ENCODE data around the gene LRRC4B.

Gene LRRC4B

DNA sequence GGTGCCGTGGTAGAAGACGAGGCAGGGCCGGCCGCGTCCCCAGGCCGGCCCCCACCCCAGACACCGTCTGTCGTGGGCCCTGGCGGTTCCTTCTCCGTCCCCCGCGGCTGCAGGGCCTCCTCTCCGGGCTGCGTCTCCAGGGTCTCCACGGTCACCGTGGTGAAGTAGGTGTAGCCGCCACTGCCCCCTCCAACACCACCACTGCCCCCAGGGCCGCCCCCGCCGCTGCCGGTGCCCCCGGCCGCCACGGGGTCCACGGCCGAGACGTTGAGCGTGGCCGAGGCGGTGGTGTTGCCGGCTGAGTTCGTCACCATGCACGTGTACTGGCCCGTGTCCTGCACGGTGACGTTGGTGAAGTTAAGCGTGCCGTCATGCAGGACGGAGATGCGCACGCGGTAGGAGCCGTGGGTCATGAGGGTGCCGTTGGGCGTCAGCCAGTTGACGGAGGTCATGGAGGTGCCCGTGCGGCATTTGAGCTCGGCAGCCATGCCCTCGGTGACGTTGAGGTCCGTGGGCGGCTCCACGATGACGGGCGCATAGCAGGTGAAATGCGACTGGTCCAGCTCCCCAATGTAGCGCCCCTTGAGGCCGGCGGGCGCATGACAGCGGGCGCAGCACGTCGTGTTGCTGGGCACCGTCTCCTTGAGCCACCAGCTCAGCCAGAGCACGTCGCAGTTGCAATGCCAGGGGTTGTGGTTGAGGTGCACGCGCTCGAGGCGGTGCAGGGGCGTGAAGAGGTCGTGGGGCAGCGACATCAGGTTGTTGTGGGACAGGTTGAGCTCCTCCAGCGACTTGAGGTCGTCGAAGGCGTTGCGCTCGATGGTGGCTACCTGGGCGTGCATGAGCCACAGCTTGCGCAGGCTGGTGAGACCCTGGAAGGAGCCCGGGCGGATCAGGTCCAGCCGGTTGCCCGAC, 49.9 kb downstream of the LRRC4B start:
- no peak for DNase-seq

DNA sequence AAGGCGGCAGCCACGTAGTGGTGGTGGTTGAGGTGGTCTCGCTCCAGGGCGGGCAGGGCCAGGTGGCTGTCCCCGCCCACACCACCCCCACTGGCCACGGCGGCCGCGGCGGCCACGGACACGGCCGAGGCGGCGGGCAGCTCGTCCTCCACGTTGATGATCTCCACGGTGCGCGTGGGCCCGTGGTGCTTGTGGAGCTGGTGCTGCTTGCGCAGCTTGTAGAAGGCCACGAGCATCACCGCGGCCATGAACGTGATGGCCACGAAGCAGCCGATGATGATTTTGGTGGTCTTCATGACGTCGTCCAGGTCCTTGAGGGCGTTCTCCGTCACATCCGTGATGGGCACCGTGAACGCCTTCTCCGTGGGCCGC, 50.5 kb downstream of the LRRC4B start:
- no peak for DNase-seq

DNA sequence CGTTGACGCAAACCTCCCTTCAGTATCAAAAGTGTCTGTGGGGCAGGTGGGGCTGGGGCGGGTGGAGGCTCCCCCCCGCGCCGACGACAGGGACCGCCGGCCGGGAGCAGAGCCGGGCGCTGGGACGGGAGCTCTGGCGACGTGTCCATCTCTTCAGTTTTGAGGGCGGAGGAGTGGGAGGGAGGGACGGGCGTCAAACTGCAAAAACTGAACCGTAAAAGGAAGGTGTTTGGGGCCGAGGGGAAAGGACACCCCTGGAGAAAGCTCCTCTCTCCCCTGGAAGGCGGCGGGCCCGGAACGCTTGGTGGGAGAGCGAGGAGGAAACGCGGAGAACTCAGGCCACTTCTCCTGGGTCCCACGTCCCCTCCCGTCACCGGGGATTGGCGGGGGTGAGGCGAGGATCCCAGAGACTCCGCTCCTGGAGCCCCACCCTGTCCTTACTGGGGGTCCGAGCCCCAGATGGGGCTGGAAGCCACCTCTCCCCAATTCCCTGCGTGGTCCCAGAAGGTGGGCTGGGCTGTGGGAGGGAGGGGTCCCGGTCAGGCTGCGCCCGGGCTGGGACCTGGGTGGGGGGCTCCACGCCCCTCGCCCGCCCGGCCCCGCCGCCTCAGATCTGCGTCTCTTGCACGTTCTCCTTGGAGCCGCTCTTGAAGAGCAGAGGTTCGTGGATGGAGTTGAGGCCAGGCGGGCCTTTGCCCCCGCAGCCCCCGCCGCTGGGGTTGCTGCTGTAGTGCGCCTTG, 51.1 kb downstream of the LRRC4B start:
- no peak for DNase-seq

DNA sequence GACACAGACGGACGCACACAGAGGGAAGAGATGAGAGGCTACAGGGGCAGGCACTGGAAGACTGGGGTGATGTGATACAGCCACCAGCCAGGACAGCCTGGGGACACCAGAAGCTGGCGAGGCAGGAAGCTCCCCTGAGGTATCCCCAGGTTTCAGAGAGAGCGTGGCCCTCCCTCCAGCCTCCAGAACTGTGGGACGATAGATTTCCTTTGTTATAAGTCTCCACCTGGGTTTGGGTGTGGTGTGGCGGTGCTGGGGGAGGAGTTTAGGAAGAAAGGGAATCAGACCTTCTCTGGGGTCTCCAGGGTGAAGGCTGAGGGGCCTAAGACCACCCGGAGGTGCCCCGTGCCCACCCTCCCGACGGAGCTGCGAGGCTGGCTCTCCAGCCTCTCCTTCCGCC, 51.8 kb downstream of the LRRC4B start:
- no peak for DNase-seq

DNA sequence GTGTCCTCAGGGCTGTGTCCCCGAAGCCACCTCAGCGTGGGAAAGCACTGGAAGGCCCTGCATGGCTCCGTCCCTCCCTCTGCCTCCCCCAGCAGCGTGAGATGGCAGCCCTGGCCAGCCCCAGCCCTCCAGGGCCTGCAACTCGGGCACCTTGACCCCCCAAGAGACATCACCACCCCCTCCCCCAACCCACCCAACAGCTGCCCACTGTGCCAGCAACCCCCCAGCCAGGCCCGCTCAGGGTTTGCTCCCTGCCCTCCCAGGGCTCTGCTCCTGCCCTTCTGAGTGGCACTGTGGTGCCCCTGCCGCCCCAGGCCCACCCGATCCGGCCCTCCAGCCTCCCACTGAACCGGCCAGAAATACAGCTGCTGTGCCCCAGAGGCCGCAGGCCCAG, 53.1 kb downstream of the LRRC4B start:
- no peak for DNase-seq

DNA sequence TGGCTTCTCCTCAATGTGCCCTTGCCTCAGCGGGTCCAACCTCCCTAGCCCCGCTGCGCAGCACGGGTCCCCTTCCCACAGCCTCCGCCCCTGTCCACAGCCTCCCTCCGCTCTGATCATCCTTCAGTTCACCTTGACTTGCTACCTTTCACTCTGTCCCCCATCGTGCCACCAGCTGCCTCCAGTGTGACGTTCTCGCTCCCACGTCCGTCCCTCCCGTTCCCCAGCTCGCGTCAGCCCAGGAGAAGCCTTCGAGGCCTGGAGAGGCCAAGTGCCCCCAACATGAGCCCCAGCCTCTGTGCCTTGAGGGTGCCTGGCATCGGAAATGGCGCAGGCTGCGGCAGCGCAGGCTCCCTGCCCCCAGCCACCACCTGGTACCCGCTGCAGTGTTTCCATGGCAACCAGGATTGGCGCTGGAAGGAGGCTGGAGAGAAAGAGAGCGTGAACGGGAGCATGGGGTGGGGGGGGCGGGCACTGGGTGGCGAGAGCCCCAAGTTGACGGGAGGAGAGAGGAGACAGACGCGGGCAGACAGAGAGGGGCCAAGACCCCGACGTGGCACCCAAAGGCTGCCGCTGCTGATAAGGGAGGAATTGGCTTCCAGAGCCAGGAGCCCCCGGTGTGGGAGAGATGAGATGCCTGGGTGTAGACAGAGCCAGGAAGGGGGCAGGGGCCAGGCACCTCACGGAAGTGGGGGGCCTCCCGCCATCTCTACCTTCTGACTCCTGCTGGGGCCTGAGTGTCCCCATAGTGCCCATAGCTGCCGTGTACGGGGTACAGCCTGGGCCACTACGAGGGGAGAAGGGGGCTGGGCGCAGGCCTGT, 53.7 kb downstream of the LRRC4B start:
- peak; percentile 81 for DNase-seq

DNA sequence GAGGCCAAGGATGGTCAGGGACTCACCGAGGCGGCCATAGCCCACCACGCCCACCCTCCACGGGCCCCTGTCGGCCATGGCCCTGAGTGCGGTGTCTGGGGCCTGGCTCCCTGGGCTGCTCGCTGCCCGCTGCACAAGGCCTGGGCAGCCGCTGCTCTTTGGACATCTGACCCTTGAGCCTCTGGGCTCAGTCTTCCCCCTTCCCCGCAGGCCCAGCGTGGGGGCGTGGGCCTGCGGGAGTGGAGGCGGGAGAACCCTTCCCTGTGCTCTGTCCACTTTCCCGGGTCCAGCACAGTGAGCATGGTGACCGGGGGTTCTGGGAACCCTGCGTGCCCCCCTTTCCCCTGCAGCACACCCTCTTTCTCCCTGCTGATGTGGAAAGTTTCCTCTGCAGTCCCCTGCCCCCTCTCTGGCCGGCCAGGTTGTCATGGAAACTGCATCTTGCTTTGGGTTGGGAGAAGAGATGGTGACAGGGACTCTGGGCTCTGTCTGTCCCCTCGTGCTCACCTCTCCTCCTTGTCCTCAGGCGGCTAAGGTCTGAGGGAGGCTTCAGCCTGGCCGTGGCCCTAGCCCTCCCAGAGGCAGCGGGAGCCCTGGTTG, 54.4 kb downstream of the LRRC4B start, which contains the start of gene ASPDH:
TSS of gene ASPDH (minus strand) at position 168 of the 600 bp plus-strand sequence. CDS start at position 78, 90 bp downstream.
- no peak for DNase-seq

DNA sequence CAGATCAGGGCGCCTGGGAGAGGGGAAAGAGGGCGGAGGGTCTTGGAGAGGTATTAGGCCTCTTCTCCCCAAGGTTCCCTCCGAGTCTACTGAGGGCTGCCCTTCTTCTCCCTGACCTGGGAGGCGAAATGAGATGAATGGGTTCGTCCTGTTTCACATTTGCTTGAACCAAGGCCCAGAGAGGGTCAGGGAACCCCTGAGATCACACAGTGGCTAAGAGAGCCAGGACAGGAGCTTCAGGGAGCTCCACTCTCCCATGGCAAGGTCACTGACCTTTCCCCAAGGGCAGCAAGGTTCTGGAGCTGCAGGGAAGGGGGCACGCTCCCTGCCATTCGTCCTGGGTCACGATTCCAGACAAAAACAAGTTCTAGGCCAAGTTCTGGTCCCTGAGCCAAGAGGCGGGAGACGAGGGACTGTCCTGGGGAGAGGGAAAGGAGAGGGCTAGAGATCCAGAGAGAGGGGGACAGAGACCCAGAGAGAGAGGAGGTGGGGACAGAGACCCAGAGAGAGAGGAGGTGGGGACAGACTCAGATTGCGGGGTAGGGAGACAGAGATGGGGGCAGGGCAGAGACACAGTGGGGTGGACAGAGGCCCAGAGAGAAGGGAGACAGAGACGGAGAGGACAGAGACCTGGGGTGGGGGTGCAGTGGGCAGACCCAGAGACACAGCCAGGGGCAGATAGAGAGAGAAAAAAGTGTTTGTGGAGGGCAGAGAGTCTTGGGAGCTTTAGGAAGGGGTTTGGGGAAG, 55.1 kb downstream of the LRRC4B start:
- no peak for DNase-seq

DNA sequence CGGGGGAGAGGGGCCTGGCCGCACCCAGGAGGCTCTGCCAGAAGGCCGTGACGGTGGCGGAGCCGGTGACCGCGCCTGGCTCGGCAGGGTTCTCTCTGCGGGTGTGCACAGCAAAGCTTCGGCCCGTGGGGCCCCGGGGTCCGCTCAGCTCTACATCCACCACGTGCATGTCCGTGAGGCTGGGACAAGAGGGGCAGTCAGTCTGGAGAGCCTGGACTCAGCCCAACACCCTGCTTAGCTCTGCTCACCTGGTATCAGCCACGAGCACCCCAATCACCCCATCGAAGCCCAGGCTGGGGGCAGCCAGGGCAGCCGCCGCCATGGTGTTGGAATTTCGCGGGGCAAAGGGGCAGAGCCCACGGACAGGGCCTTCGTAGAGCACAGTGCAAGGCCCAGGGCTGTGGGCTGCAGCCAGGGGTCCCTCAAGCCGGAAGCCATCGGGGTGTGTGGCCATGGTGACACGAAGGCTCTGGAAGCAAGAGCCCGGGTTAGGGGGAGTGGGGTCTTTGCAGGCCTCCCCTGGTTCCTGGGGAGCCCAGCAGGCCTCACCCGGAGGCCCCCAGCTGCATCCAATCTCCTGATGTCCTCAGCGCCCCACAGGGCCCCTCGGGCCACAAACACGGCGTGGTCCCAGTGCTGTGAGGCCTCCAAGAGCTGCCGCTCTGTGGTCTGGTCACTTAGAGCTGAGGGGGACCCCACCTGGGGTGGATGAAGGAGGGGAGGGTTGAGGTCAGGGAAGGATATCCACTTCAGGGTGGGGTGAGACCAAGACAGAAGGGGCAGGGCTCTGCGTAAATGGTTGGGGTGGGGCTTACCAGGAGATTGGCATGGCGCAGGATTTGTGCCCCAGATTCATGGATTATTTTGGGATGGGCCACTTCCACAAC, 55.9 kb downstream of the LRRC4B start:
- no peak for DNase-seq

DNA sequence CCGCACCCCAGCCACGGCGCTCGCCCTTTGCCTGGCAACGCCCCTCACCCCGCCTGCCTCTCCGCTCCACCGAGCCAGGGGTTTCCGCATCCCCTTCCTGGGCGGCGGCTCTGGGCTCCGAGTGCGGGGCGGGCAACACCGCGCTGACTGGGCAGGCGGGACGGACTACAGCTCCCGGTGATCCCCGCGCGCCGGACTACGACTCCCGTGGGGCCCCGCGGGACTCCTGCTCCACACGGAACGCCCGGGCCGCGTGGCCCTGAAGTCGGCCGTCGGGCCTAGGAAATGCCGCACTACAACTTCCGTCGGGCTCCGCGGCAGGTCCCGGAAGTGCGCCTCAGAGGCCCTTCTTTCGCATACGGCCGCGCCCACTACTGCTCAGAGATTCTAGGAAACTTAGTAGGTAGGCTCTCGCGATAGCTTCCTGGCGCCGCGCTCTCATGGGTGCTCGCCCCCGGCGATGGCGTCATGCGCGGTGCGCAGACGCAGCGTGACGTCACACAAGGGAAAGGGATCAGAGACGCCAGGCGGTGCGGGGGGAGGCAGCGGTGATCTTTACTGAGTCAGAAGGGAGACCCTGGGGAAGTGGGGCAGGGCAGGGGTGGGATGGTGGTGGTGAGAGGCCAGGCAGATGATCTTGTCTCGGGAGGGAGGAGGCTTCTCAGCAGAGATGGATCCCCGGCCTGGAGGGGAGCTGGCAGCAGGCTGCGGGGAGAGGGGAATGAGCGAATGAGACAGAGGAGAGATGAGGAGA, 57.0 kb downstream of the LRRC4B start, which contains the start of gene JOSD2:
TSS of gene JOSD2 (minus strand) at position 123 of the 754 bp plus-strand sequence. CDS start 760 bp downstream, outside the sequence.
- DNase-seq: peak; percentile 100

DNA sequence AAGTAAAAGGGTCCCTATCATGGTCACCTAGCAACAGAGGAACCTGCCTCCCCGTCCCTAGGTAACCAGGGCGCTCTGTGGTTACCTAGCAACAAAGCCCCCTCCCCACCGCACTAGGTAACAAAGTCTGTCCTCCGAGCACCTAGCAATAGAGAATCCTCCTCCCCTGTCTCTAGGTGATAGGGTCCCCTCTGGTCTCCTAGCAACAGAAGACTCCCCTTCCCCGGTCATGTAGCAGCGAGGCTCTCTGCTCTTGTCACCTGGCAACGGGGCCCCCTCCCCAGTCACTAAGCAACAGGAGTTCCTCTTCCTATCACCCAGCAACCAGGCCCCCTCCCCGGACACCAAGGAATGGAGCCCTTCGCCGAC, 57.6 kb downstream of the LRRC4B start:
- DNase-seq: peak; percentile 96

DNA sequence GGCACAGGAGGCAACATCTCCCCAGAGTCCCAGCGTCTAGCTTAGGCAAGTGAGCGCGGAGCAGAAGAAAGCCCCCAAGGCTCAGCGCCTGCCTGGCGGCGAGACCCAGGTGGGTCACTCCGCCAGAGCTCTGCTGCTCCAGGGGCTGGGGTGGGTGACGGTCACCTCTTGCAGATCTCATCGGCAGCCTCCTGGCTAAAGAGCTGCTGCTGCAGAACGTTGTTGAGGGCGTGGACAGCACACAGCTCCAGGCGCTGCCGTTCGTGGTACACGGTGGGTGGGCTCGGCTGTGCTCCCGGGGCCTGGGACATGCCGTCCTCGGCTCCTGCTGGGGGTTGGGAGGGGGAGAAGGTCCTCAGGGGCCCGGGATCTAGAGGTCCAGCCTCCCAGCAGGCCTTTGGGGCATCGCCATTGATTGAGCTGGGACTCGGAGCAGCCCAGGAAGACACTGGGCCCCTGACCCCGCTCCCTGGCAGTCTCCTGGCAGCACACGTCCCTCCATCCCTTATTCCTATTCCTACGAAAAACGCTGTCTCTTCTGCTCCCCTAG, 58.0 kb downstream of the LRRC4B start:
- DNase-seq: no peak

DNA sequence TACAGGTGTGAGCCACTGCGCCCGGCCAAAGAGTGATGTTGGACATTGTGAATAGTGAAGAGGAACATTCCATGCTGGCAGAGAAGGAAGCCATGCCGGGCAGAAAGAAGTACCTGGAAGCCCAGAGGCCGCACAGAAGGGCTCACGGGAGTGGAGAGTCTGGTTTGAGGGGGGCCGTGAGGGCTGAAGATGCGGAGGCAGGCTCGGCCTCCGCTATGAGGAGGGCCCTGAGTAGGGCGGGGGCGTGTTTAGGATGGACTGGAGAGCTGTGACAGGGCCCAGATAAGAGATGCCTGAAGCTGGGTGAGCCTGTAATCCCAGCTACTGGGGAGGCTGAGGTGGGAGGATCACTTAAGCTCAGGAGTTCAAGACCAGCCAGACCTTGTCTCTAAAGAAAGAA, 58.9 kb downstream of the LRRC4B start:
- no peak for DNase-seq

DNA sequence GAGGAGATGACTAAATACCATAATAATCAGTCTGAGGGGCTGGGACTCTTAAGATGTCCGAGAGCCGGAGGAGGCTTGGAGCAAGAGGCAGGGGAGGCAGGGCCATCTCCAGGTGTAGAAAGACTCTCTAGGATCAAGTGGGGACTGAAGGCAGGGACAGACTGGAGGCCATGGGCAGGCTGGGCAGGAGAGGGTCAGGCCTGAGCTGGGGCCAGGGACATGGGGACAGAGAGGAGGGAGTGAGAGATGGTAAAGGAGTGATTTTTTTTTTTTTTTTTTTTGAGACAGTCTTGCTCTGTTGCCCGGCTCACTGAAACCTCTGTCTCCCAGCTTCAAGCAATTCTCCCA, 59.4 kb downstream of the LRRC4B start:
- no peak for DNase-seq

DNA sequence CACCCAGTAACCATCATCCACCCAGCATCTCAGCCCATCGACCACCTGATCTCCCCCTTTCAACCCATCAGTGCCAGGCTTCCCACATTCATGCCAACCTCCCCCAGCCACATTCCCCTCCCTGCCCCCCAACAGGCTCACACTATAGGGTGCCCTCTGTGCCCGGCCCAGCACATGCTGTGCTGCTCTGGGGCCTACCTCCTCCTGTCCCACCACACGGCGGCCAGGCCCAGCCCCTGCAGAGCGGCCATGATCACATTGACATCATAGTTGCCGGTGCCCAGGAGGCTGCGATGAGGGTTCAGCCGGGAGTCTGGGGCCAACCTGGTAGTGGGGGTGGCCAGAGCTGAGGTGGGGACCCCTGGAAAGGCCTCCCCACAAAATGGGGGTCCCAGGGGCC, 60.9 kb downstream of the LRRC4B start:
- DNase-seq: no peak

DNA sequence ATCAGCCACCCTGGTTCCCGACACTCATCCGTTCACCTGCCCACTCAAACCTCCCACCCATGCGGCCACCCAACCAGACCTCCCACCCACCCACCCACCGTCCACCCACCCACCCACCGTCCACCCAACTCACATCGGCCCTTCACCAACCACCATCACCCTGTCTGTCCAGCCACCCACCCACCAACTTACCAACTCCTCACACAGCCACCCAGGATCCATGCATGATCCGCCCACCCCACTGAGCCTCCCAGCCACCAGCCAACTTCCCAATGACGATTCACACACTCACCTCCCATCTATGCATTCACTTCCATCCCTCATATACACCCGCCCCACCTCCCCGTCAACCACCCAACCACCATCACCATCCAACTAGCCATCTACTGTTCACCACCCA, 61.5 kb downstream of the LRRC4B start:
- no peak for DNase-seq

DNA sequence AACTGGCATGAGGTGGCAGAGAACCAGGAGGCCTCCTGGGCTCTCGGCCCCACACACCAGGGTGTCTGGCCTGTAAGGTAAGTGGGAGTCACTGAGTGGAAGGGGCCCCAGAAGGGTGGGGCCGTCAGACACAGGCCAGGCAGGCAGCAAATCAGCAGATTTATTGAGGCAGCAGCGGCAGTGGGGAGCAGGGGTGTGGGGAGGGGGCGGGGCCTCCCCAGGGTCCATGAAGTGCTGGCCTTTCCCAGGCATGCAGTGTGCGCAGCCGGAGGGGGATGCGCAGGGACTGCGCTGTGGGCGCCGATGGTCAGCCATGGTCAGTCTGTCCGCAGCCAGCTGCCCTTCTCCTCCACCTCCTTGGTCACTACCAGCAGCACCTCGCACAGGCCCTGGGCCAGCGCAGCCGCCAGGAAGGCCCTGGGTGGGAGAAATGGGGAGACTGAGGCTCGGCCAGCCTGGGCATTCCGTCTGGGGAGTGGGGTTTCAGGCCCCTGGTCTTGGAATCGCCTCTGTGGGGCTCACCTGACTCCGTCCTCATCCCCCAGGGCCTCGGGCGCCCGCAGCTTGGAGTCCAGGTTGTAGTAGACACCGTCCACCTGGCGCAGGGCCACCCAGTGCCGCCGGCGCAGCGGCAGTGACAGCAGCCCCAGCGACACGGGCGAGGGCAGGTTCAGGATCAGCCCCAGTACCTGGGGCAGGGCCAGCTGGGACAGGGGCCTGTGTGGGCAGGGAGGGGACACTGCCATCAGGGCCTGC, 62.2 kb downstream of the LRRC4B start:
- DNase-seq: no peak

DNA sequence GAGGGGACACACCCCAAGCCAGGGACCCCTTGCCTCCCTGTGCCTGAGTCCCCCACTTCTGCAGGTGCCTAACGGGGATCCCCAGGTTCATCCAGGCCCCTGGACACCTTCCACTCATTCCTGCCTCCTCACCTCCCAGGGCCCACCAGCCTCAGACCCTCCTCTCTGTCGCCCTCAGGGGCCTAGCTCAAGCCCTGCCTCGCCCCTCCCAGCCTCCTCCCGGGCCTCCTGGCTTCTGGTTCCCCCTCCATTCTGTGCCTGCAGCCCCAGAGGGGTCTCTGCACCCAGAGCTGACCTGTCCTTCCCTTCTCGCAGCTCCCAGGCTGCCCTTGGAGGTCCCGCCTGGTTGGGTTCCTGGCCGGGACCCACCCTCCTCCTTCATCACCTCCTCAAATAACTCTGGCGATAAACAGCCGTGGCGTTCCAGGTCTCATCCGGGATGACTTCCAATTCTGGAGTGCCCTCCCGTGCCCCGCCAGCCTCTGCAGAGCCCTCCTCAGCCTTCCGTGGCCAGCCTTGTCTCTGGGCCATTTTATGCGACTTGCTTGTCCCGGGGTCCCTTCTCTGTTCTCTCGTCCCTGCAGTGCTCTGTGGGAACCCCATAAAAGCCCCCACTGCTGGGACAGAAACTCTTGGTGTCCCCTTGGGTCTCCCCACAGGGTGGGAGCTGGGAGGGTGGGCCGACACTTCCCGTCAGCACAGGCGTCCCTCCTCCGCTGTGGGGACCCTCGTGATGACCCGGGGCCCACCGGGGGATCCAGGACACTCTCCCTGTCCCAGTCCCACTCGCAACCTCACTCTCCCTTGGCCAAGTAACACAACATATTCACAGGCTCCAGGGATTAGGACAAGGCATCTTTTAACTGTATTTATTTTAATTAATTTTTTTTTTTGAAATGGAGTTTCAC, 66.4 kb downstream of the LRRC4B start:
- DNase-seq: no peak
